Panc1 (cell line): ENCODE results near the gene GRM7. TPM values are rescaled to one million over a fixed set of nuclear protein-coding genes. Genes with fewer than 3 reads are reported as not detected.

Source experiments
- ATAC-seq: fragments of 200-7000 bp; cut with Tn5 transposase; 2 replicates; pipeline ENCODE4 v1.9.1; 2020; ENCODE audit warnings: mild to moderate bottlenecking, moderate library complexity
- BruUV-seq: library from RNA; stranded (reverse); fragments of 400-500 nt; replicated peaks from 2 replicates; lab custom pipeline; 2021; lab: Mats Ljungman, UMichigan
- CTCF ChIA-PET: fragments of 300-600 bp; sonication (Branson Sonifier 250); formaldehyde crosslinking; loops from one replicate; lab custom pipeline; 2022; ENCODE audit warnings: antibody characterized with exemption; lab: Charles Lee
- POLR2A ChIA-PET: fragments of 300-600 bp; sonication (Branson Sonifier 250); formaldehyde crosslinking; loops from one replicate; lab custom pipeline; 2022; ENCODE audit warnings: antibody characterized with exemption; lab: Charles Lee
- DNase-seq: peaks from one replicate; pipeline ENCODE4 v3.0.0-alpha.2; 2010; ENCODE audit warnings: low read depth, low spot score
- H3K27ac ChIP-seq: 2 replicates; pipeline ENCODE4 v1.5.1; 2011; ENCODE audit warnings: mild to moderate bottlenecking, low read length, inconsistent platforms
- H3K27me3 ChIP-seq: fragments of 200-500 bp; sonication (Bioruptor generic); 2 replicates; pipeline ENCODE4 v1.6.0; 2014; ENCODE audit warnings: low read length, inconsistent platforms; ENCODE audit not compliant: control insufficient read depth, insufficient read depth
- H3K36me3 ChIP-seq: fragments of 200-500 bp; sonication (Bioruptor generic); 2 replicates; pipeline ENCODE4 v1.5.1; 2014; ENCODE audit warnings: inconsistent platforms, mild to moderate bottlenecking, low read length, moderate library complexity; ENCODE audit not compliant: control insufficient read depth, insufficient read depth
- H3K4me1 ChIP-seq: 2 replicates; pipeline ENCODE4 v1.5.1; 2011; ENCODE audit warnings: inconsistent platforms, mild to moderate bottlenecking, low read length, moderate library complexity; ENCODE audit not compliant: control insufficient read depth, insufficient read depth
- H3K4me3 ChIP-seq, 2 experiments: 2 replicates each; pipeline ENCODE4 v1.5.1; 2011 to 2012; ENCODE audit warnings: low read depth in 2 of 2, low read length in 2 of 2, mild to moderate bottlenecking in 2 of 2, inconsistent platforms in 1 of 2, moderate library complexity in 1 of 2
- H3K9me3 ChIP-seq: fragments of 200-500 bp; sonication (Bioruptor generic); 2 replicates; pipeline ENCODE4 v1.5.1; 2014; ENCODE audit warnings: low read depth, mild to moderate bottlenecking, inconsistent platforms, low read length, moderate library complexity; ENCODE audit not compliant: control insufficient read depth, insufficient read depth
- CTCF ChIP-seq: fragments of 450-650 bp; IDR thresholded peaks from 2 replicates; pipeline ENCODE4 v1.5.1; 2017; ENCODE audit warnings: mild to moderate bottlenecking
- POLR2AphosphoS5 ChIP-seq: IDR thresholded peaks from 2 replicates; pipeline ENCODE4 v1.6.1; 2012; ENCODE audit warnings: mild to moderate bottlenecking, low read depth, low read length, moderate library complexity
- REST ChIP-seq, 2 experiments: IDR thresholded peaks; 2 replicates each; pipeline ENCODE4 v1.6.1; 2011 to 2012; ENCODE audit warnings: low read depth in 2 of 2, control low read depth in 1 of 2, low read length in 1 of 2, mild to moderate bottlenecking in 1 of 2, moderate library complexity in 1 of 2; ENCODE audit not compliant: insufficient read depth in 1 of 2
- SIN3A ChIP-seq: IDR thresholded peaks from 2 replicates; pipeline ENCODE4 v1.6.1; 2012; ENCODE audit warnings: low read depth, mild to moderate bottlenecking, low read length, moderate library complexity, borderline replicate concordance; ENCODE audit not compliant: insufficient read depth
- TCF7L2 ChIP-seq: IDR thresholded peaks from 2 replicates; pipeline ENCODE4 v1.6.1; 2011; ENCODE audit warnings: mild to moderate bottlenecking, low read depth, low read length, inconsistent platforms
- in situ Hi-C: cut with HindIII; loops from 2 replicates; pipeline ENCODE4 v1.10.0; 2016; ENCODE audit warnings: low sequenced_read_pairs, low pct_unique_long_range_greater_than_20kb
- intact Hi-C: fragments of 100-400 bp; cut with micrococcal nuclease; formaldehyde crosslinking; loops from one replicate; pipeline ENCODE4 v1.10.0; 2022; ENCODE audit not compliant: unreplicated experiment
- total RNA-seq: library from RNA; stranded (reverse); gene quantifications from one replicate; pipeline ENCODE4 v1.2.1, GENCODE V29; 2021; ENCODE audit not compliant: unreplicated experiment

Gene GRM7
- total RNA-seq, 1 experiment from 2014 or later, result not detected

- ChIA-PET POLR2A (no interaction called here), CTCF (no interaction called here)
- Histone ChIP-seq H3K9me3 (no peaks in the 10 kb centered on the region), H3K4me1 (no peaks in the 10 kb centered on the region), H3K4me3 (no peak overlapping the region), H3K27ac (no peak overlapping the region), H3K27me3 (no peaks in the 10 kb centered on the region), H3K36me3 (no peaks in the 10 kb centered on the region)
- TF ChIP-seq SIN3A (no peak), TCF7L2 (no peak)
- in situ Hi-C loops, result no loop called here
- intact Hi-C loops, result no loop called here
- no TSS peak for BruUV-seq
- no peak for DNase-seq
- no peak for ATAC-seq
Measured at GRCh38 chr3:7744850-7745249, 883.9 kb downstream of the GRM7 start.

GRCh38 chr3:7745711-7746110 lies 884.8 kb downstream of the GRM7 start:
- ChIA-PET POLR2A (no interaction called here), CTCF (no interaction called here)
- Histone ChIP-seq H3K9me3 (no peaks in the 10 kb centered on the region), H3K4me3 (no peak overlapping the region), H3K4me1 (no peaks in the 10 kb centered on the region), H3K27me3 (no peaks in the 10 kb centered on the region), H3K27ac (no peak overlapping the region), H3K36me3 (no peaks in the 10 kb centered on the region)
- no peak for DNase-seq
- intact Hi-C loops (no loop called here), in situ Hi-C loops (no loop called here)
- TF ChIP-seq POLR2AphosphoS5 (no peak), TCF7L2 (no peak), REST (IDR thresholded peaks at IDR 0.05; ENCODE audit: insufficient read depth in 1 of 2, low read depth in 2 of 2, low read length in 1 of 2) (no peak), CTCF (no peak), SIN3A (no peak)
- no TSS peak for BruUV-seq
- no peak for ATAC-seq

- Histone ChIP-seq H3K36me3 (no peaks in the 10 kb centered on the region), H3K4me1 (no peaks in the 10 kb centered on the region), H3K27ac (no peak overlapping the region), H3K9me3 (no peaks in the 10 kb centered on the region), H3K4me3 (no peak overlapping the region), H3K27me3 (no peaks in the 10 kb centered on the region)
- TF ChIP-seq POLR2AphosphoS5, result no peak
- no peak for TF ChIP-seq REST (IDR thresholded peaks at IDR 0.05; ENCODE audit: insufficient read depth in 1 of 2, low read depth in 2 of 2, low read length in 1 of 2)
- TF ChIP-seq SIN3A, result no peak
- TF ChIP-seq TCF7L2, result no peak
- TF ChIP-seq CTCF, result no peak
- ATAC-seq, result no peak
- ChIA-PET CTCF (no interaction called here), POLR2A (no interaction called here)
- no peak for DNase-seq
- no TSS peak for BruUV-seq
- intact Hi-C loops (no loop called here), in situ Hi-C loops (no loop called here)
Measured at GRCh38 chr3:7749931-7750695, 889.2 kb downstream of the GRM7 start.
